ENCODE results near the gene EHD1.

The EHD1 gene

GRCh38 chr11:64841592-64842365, 36.6 kb downstream of the EHD1 start:
- no peak for DNase-seq

GRCh38 chr11:64839887-64840782, 38.3 kb downstream of the EHD1 start:
- no peak for DNase-seq

- no peak for DNase-seq
These were observed 39.1 kb downstream of the EHD1 start for GRCh38 chr11:64839335-64839734.

GRCh38 chr11:64838600-64839334, 39.7 kb downstream of the EHD1 start:
- DNase-seq, result no peak

GRCh38 chr11:64837887-64838351, 40.5 kb downstream of the EHD1 start:
- DNase-seq, result no peak

- DNase-seq, result no peak
These were observed 41.9 kb downstream of the EHD1 start for GRCh38 chr11:64836448-64837072.

GRCh38 chr11:64835616-64836447, 42.6 kb downstream of the EHD1 start:
- no peak for DNase-seq

- no peak for DNase-seq
These were observed 43.5 kb downstream of the EHD1 start for GRCh38 chr11:64834723-64835615.

- DNase-seq, result no peak
These were observed 44.2 kb downstream of the EHD1 start for GRCh38 chr11:64834031-64834722.

- DNase-seq, result no peak
These were observed 44.9 kb downstream of the EHD1 start for GRCh38 chr11:64833509-64833908.

- DNase-seq, result no peak
These were observed 45.3 kb downstream of the EHD1 start for GRCh38 chr11:64833198-64833502.

GRCh38 chr11:64832467-64833197, 45.8 kb downstream of the EHD1 start:
- no peak for DNase-seq

GRCh38 chr11:64831411-64831891, 47.0 kb downstream of the EHD1 start:
- no peak for DNase-seq

- DNase-seq, result no peak
These were observed 48.7 kb downstream of the EHD1 start for GRCh38 chr11:64829536-64830251.

- no peak for DNase-seq
These were observed 51.0 kb downstream of the EHD1 start for GRCh38 chr11:64827451-64827839.

GRCh38 chr11:64826578-64827450, 51.6 kb downstream of the EHD1 start:
- no peak for DNase-seq

GRCh38 chr11:64826062-64826461, 52.4 kb downstream of the EHD1 start:
- DNase-seq, result no peak

All from left hindlimb (tissue), 1 donor.